Neural cell (in vitro differentiated cells): ENCODE data around the gene DTNBP1.

Source experiments
- CTCF ChIP-seq: fragments of 450-650 bp; IDR thresholded peaks from 2 replicates; pipeline ENCODE4 v1.5.1; 2014; ENCODE audit warnings: antibody characterized with exemption, mild to moderate bottlenecking, moderate library complexity; ENCODE audit not compliant: poor library complexity, severe bottlenecking
- EZH2 ChIP-seq: fragments of 200-600, 300-800 bp; shearing (Covaris generic), sonication (generic); IDR thresholded peaks from 2 replicates; pipeline ENCODE4 v1.6.1; 2014; ENCODE audit warnings: antibody characterized with exemption, low read length, borderline replicate concordance, mild to moderate bottlenecking; ENCODE audit not compliant: insufficient read depth, poor library complexity, severe bottlenecking
- MXI1 ChIP-seq: fragments of 450-650 bp; conservative IDR thresholded peaks from 2 replicates; pipeline ENCODE4 v1.6.1; 2014; ENCODE audit warnings: antibody characterized with exemption, mild to moderate bottlenecking; ENCODE audit not compliant: poor library complexity, severe bottlenecking
- POLR2AphosphoS5 ChIP-seq: IDR thresholded peaks from 2 replicates; pipeline ENCODE4 v1.6.1; 2012

DNA sequence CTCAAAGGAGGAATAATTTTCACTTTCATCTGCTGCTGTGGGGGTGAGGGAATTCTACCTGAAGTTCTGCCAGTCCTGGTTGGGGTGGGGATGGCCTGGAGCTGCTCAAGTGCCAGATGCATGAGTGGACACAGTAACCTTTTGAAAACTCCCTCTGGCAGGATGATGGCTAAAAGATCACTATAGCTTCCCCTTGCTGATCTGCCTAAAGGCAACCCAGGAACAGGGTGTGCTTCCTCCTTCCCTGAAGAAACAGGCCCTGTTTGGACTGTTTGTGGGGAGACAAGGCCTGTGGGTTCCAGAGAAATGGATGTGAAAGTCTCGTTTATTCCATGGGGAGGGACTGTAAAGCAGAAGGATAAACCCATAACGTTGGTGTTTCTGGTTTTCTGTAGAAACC lies 176.9 kb downstream of the DTNBP1 start:
- TF ChIP-seq MXI1 (no peak), CTCF (no peak), POLR2AphosphoS5 (no peak), EZH2 (no peak)
